GM18517 (cell line): ENCODE data around the gene B3GAT3.
"Not testable (repeated sequence)": the region's sequence is repeated elsewhere in the genome, so short reads cannot be mapped to it uniquely, and the experiment has no call there.

Source experiments
- ATAC-seq: cut with Tn5 transposase; IDR thresholded peaks from one replicate; pipeline ENCODE4 v1.9.1; 2021; ENCODE audit warnings: mild to moderate bottlenecking, moderate library complexity; ENCODE audit not compliant: unreplicated experiment

B3GAT3 gene

DNA sequence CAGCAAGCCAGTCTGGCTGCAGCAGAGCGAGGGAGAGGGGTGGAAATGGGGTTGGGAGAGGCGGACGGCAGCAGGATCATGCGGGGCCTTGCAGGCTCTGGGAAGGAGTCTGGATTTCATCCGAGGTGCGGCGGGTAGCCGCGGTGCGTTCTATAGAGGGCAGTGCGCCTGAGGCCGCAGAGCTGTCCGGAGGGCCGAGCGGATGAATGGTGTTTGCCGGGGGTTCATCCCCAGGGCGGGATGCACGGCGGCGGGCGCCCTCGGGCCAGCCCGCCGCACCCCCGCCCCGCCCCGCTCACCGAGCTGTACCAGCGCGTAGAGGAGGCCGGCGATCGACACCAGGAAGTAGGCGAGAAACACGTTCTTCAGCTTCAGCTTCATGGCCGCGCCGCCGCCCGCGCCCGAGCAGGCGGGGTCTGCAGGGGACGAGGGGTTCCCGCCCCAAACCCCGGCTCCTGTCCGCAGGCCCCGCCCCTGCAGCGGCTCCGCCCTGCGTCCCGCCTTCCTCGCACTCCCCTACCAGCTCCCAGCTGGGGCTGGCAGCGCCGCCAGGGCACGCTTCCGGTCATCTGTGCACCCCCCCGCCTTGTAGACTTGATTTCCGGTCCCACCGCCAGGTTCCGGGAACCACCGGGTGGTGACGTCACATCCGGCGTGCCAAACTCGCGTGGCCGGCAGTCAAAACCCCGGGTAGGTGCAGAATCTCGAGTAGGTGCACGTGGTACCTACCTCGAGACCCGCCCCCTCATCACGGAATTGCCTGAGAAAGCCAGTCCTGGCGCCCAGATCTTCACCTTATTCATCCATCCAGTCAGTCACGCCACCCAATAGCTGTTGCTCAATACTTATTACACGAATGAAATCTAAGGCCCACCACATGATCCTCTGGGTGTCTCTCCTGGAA is at the start of gene B3GAT3:
Gene B3GAT3 (minus strand): TSS at position 420 of the 904 bp plus-strand sequence. CDS start 39 bp downstream, at position 381.
- ATAC-seq: peak; percentile 90

DNA sequence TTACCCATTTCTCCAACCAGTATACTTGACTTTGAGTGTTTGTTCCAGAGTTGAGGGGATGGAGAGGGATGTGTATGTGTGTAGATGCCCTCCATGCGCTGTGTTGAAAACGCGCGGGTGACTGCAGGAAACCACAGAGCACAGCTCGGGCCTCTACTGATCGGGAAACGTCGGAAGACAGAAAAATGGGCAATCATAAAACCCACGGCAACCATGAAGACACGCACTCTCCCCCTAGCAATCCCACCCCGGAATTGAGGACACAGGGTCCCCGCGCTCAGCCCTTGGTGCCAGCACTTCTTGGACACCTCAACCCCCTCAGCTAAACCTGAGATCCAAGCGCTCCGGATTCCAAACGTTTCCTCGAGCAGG is 49.4 kb upstream of the B3GAT3 start:
- peak; percentile 11 for ATAC-seq

DNA sequence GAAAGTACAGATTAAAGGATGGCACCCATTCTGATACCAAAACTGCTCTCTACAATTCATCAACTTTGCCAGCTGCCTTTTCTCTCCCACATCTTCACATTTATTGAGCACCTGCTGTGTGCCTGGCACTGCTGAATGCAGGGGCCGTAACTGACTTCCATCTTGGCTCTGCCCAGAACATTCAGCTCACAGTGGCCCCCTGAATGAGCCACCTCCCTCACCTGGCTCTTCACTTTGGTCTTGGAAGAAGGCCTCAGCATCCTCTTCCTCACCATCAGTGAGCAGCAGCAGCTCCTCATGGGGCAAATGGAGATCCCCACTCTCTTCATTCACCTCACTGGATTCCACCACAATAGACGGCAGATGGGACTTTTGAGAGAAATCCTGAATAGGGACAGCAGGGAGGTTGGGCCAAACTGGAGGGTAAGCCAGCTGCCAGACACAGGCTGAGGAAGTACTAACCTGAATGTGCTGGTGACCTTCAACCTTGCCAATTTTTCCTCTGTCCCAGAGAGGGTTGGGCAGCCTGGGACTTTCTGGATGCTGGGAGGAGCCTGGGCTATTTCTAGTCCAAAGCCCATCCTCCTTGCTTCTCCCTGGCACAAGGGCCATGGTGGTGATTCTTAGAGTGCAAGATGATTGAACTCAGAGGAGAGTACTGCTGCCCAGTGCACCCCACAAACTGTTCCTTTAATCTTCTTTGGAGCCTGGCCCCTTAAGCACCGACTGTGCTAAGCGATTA is 47.8 kb upstream of the B3GAT3 start:
- no peak for ATAC-seq

DNA sequence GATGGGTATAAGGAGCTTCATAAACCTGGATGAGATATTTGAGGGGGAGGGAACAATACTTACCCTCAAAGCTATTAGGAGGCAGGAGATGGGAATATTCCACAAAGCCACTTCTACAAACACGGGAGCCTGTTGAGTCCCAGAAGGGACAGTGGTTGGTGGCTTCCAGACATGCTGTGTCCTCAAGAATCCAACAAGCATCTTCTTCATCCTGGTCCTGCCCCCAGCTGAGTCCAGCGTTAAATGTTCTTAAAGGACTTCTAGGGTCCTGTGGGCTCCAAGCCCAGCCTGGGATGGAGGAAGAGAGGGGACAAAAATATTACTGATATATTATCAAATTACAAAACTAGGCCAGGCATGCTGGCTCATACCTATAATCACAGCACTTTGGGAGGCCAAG is 45.7 kb upstream of the B3GAT3 start:
- no peak for ATAC-seq

DNA sequence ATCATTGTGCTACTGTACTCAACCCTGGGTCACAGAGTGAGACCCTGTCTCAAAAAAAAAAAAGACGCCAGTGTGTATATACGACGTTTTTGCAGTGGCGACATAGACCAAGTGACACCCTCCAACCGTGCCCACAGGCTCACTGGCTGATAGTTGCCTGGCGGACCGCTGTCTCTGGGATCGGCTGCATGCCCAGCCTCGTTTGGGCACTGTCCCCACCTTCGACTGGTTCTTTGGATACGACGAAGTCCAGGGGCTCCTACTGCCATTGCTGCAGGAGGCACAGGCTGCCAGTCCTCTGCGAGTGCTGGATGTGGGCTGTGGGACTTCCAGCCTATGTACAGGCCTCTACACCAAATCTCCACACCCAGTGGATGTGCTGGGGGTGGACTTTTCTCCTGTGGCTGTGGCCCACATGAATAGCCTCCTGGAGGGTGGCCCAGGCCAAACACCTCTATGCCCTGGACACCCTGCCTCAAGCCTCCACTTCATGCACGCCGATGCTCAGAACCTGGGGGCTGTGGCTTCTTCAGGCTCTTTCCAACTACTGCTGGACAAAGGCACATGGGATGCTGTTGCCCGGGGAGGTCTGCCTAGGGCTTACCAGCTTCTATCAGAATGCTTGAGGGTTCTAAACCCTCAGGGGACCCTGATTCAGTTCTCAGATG is 44.6 kb upstream of the B3GAT3 start:
- ATAC-seq: no peak

DNA sequence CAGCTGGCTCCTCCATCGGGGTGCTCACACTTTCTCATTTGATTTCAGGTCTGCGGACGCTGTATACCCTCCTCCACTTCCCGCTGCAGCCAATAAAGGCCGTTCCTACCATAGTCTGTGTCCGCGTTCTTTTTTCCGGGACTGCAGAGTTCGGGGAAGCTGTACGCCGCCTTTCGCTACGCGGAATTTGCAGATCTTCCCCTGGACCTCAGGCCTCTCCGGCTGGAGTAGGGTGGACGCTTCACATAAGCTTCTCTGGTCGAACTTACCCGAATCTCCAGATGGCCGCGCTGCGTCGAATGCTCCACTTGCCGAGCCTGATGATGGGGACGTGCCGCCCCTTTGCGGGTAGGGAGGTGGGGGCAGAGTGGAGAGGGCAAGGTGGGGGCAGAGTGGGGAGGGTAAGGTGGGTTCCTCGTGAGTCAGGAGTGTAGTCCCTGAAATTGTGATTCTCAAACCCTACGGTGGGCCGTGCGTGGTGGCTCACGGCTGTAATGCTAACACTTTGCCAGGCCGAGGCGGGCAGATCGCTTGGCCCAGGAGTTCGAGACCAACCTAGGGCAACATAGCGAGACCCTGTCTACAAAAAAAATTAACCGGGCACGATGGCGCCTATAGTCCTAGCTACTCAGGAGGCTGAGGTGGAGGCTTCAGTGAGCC is 43.9 kb upstream of the B3GAT3 start:
- peak; percentile 36 for ATAC-seq

DNA sequence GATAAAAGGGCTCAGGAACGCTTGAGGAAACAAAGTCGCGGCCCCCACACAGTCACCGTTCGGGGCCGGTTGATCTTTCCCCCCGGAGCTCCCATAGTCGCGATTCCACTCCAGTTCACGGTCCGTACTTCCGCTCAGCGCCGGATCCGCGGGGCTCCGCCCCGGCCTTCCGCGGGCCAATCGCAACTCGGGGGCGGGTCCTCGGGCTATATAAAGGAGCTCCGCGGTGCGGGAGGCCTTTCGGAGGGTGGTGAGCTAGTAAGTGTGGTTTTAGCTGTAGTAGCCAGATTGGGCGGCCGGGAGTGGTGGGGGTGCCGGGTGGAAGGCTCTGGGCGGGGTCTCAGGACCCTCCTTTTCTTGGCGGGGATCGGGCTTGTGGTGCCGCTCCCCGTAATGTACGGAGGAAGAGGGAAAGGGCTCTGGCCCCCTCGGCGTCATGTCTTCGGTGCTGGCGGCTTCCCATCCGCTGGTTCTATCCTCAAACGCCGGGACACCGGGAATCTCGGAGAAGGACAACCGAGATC is 43.4 kb upstream of the B3GAT3 start, which contains the start of the genes C11orf98 and CSKMT:
Gene C11orf98 (minus strand): TSS at position 136 of the 524 bp plus-strand sequence. CDS start 41 bp downstream, at position 95.
Gene CSKMT (plus strand): TSS at position 238 of the 524 bp plus-strand sequence. CDS start 568 bp downstream, outside the sequence.
- peak; percentile 75 for ATAC-seq

DNA sequence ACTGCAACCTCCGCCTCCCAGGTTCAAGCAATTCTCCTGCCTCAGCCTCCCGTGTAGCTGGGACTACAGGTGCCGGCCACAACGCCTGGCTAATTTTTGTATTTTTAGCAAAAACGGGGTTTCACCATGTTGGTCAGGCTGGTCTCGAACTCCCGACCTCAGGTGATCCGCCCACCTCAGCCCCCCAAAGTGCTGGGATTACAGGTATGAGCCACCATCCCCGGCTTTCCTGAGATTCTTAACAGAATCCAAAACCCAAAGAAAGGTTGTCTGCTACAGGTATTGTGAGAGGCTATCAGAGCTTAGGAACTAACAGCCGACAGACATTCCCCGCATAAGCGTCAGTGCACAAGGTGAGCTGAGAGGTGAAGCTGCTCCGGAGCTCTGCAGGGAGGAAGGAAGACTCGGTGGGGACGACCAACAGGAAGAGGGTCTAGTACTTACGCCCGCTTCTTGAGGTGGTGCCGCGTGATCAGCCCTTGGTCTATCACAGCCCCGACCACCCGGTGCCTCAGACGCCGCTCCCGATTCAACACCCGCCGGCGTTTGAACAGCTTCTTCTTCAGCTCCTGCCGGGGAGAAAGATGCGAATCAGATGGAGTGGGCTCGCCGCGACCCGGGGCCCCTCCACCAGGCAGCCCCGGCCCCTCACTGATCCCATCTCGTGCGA is 42.8 kb upstream of the B3GAT3 start:
- ATAC-seq: peak; percentile 10

DNA sequence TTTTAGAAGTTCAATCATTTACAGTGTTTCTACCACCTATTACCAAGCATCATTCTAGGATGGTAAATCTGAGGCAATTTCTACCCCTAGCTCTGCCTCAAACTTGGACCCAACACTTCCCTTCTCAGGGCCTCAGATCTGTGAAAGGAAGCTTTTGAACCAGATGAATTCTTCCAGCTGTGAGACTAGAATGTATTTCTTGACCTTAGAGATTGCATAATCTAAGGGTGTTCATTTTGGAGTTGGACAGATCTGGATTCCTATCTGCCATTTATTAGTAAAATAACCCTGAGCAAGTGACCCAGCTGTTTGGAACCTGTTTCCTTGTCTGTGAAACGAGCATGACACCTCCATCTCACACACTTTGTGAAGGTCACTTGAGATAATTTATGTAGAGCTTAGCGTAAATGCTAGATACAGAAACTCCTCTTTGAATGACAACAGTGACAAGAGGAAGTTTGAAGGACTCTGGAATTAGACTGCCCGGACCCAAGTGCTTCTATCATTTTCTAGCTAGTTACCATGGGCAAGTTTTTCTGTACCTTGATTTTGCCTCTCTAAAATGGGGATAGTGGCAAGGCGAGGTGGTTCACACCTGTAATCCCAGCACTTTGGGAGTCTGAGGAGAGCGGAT is 35.1 kb upstream of the B3GAT3 start:
- no peak for ATAC-seq

DNA sequence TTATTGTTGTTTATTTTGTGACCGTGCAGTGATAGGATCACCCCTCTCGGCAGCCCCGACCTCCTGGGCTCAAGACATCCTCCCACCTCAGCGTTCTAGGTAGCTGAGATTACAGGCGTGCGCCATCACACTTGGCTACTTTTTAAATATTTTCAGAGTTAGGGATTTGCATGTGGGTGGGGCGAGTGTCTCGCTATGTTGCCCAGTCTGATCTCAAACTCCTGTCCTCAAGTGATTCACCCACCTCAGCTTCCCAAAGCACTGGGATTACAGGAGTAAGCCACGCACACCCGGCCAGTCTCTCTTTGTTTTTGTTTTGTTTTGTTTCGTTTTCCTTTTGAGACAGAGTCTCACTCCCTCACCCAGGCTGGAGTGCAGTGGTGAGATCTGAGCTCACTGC is 32.5 kb upstream of the B3GAT3 start:
- no peak for ATAC-seq

DNA sequence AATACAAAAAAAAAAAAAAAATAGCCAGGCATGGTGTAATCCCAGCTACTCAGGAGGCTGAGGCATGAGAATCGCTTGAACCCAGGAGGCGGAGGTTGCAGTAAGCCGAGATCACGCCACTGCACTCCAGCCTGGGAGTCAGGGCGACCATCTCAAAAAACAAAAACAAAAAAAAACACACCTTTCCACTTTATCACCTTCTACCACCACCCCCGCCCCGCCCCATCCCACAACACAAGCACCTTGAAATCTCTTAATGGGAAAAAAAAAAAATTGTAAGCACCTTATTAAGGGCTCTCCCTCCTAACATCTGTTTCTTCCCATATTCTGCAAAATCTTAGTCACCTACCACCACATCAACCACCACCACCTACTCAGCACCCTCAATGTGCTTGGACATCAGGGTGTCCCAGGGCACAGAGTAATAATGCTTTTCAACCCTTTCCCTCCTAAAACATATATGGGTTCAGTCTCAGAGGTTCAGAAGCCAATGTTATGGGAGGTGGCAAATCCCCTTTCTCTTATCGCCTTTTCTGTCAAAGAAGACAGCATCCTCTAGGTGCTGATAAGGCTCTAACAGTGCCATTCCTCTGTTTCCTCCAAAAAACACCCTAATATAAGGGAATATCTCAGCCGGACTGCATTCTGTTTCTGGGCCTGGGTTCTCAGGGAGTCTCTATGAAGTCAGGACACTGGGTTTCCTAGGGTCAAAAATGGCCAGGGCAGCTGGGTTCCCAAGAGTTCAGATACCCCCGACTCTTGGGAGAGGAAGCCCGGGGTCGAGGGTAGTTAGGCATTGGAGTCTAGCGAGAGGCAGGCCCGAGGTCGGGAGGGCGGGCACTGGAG is 30.6 kb upstream of the B3GAT3 start:
- ATAC-seq: no peak

DNA sequence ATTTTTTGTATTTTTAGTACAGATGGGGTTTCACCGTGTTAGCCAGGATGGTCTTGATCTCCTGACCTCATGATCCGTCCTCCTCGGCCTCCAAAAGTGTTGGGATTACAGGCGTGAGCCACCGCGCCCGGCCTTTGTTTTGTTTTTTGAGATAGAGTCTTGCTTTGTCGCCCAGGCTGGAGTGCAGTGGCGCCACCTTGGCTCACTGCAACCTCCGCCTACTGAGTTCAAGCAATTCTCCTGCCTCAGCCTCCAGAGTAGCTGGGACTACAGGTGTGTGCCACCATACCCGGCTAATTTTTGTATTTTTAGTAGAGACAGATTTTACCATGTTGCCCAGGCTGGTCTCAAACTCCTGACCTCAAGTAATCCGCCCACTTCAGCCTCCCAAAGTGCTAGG is 28.5 kb upstream of the B3GAT3 start:
- ATAC-seq: not testable (repeated sequence)

DNA sequence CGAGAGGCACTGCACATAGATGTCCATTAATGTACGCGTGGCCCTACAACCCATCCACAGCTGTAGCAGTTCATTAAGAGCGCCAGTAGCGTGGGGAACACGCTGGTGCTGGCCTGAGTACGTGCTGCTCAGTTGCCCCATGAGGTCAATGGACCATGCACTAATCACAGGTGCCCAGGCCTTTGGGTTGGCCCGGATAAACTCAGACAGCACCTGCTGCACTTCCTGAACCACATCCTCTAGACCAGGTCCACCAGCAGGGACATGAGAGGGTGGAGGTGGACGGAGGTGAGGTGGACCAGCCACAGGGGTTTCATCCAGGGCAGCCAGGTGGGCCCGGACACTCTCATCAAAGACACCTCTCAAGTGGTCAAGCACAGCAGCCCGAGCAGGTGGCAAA is 27.7 kb upstream of the B3GAT3 start:
- no peak for ATAC-seq

DNA sequence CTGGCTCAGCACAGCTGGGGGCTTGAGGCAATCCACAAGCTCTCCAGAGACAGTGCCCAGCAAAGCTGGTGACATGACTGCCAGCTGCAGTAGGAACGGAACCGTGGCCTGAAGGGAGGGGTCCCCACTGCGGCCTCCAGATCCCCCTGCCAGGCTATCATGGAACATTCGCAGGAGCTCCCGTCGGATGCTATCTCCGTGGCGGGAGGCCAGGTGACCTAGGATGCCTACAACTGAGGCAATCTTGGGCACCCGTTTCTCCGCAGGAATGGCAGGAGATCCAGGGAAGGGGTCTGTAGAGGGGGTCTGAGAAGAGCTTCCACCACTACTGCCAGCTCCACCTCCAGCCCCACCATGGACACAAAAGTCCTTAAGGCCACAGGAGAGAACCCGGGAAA is 27.2 kb upstream of the B3GAT3 start:
- no peak for ATAC-seq

DNA sequence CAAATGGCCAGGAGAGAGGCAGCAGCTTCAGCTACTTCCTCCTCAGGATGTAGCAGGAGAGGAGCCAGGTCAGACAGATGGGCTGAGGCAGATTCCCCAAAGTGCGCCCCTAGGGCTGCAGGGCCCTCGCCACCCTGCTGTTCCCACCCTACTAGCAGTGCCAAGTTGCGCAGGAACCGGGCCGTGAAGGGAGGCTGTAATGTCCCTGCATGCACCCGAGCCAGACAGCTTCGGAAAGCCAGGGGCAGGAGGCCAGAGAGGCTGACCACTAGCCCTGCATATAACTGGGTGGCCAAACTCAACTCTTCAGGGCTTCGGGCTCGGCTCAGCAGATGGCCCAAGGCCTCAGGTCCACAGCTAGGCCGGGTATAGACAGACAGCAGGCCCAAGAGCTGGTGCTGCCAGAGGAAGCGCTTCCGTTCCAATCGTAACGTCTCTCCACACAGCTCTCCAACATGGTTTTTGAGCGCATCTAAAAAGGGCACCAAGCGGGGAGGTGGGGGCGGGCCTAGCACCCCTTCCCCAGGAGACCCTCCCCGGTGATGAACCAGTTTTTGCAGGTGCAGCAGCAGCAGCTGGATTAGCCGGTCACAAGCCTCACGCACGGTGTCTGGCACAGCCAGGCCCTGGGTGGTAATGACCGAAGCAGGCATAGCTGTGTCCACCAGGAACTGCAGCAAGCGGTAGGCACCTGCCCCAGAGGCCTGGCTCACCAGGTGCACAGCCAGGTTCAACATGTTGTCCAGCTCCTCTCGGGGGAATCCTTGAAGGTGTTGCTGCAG is 26.6 kb upstream of the B3GAT3 start:
- no peak for ATAC-seq

DNA sequence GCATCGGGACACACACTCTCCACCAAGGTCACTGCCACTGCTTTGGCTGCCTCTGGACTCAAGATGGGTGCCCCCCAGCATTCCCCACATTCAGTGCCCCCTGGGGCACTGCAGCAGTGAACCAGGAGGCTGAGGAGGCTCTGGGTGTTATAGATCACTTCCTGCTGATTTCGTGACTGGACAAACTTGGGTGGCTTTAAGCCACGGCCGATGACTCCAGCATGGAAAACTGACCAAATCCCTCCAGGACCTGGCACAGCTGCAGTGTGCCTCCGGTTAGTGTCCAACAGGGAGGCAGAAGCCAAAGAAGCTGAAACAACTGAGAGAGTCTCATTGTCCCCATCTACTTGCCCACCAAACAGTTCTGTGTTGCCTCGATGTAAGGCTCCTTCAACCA is 25.8 kb upstream of the B3GAT3 start:
- ATAC-seq: no peak

DNA sequence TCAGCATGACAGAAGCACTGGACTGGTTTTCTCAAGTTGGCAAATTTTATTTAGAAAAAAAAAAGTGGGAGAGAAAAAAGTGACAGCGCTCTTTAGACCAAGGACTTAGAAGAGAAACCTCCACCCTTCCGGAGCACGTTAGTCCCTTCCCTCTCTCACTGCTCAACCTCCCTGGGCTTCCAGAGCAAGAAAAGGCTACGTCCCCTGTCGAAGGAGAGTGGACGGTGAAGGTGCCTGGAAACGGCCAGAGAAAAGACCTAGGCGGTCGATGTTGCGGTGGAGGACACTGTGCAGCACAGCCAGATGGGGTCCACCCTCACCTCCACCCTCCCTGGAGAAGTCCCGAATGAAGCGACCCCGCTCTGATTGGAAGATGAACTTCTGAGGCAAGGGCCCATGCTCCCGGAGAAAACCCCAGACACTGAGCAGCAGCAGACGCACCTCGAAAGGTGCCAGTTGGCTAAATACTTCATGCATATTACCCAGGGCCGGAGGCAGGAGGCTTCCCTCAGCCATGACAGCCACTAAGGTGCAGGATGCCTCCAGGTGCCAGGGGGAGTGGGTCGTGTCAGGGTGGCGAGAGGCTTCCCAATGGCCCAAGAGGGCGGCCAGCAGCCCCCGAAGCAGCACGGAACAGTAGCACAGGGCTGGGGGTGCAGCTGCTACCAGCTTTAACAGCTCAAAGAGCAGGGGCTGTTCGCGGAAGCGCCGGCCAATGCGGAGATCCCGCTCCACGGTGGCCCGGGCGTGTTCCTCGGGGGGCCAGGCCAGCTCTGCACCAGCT is 25.2 kb upstream of the B3GAT3 start:
- ATAC-seq: peak; percentile 9
